NK-92 treated with Interleukin-12 subunit alpha and Interleukin-12 subunit beta, amount 100 ng/mL, for 24 hours (cell line): ENCODE results near the gene ADRA1B.

Source experiments
- DNase-seq: peaks from one replicate; lab custom pipeline; 2025; lab: John Stamatoyannopoulos, UW

The ADRA1B gene

GRCh38 chr5:159901772-159902171, 14.5 kb upstream of the ADRA1B start:
- DNase-seq, result no peak

- no peak for DNase-seq
Measured at GRCh38 chr5:159902444-159903121, 13.7 kb upstream of the ADRA1B start.

- no peak for DNase-seq
Measured at GRCh38 chr5:159903131-159903530, 13.2 kb upstream of the ADRA1B start.

GRCh38 chr5:159904874-159905273, 11.4 kb upstream of the ADRA1B start:
- no peak for DNase-seq

- no peak for DNase-seq
Measured at GRCh38 chr5:159905496-159905895, 10.8 kb upstream of the ADRA1B start.

- no peak for DNase-seq
Measured at GRCh38 chr5:159906463-159906862, 9.8 kb upstream of the ADRA1B start.

- DNase-seq, result no peak
Measured at GRCh38 chr5:159906943-159907342, 9.3 kb upstream of the ADRA1B start.

- DNase-seq, result no peak
Measured at GRCh38 chr5:159907689-159908590, 8.3 kb upstream of the ADRA1B start.

GRCh38 chr5:159908591-159908940, 7.7 kb upstream of the ADRA1B start:
- no peak for DNase-seq

GRCh38 chr5:159909126-159909525, 7.2 kb upstream of the ADRA1B start:
- no peak for DNase-seq

- DNase-seq, result no peak
Measured at GRCh38 chr5:159910207-159910842, 6.0 kb upstream of the ADRA1B start.

GRCh38 chr5:159910843-159911229, 5.4 kb upstream of the ADRA1B start:
- DNase-seq, result no peak

GRCh38 chr5:159911349-159911748, 4.9 kb upstream of the ADRA1B start:
- no peak for DNase-seq

- no peak for DNase-seq
Measured at GRCh38 chr5:159912033-159912800, 4.1 kb upstream of the ADRA1B start.

GRCh38 chr5:159913048-159913447, 3.2 kb upstream of the ADRA1B start:
- DNase-seq, result no peak

GRCh38 chr5:159913501-159913900, 2.8 kb upstream of the ADRA1B start:
- DNase-seq, result no peak

- DNase-seq, result no peak
Measured at GRCh38 chr5:159916841-159917761, 819 bp downstream of the ADRA1B start.

- DNase-seq, result no peak
Measured at GRCh38 chr5:159917994-159918393, 1.7 kb downstream of the ADRA1B start.

- DNase-seq, result no peak
Measured at GRCh38 chr5:159921721-159922120, 5.4 kb downstream of the ADRA1B start.

- no peak for DNase-seq
Measured at GRCh38 chr5:159923008-159923407, 6.7 kb downstream of the ADRA1B start.
